Activated gamma-delta T cell treated with Interleukin-2 at 50 U/mL for 16 hours (primary cell): ENCODE measurements around the gene DENND1A.

Experiments
- DNase-seq: peaks from one replicate; pipeline ENCODE4 v3.0.0-alpha.2; 2020

Gene DENND1A

GRCh38 chr9:123678038-123678877 is 251.7 kb downstream of the DENND1A start:
- DNase-seq, result no peak

GRCh38 chr9:123676869-123677268 is 253.1 kb downstream of the DENND1A start:
- no peak for DNase-seq

- no peak for DNase-seq
Measured at GRCh38 chr9:123669346-123669745, 260.6 kb downstream of the DENND1A start.

- DNase-seq, result no peak
Measured at GRCh38 chr9:123663529-123663928, 266.4 kb downstream of the DENND1A start.

- no peak for DNase-seq
Measured at GRCh38 chr9:123662057-123662776, 267.7 kb downstream of the DENND1A start.

GRCh38 chr9:123660691-123661466 is 269.0 kb downstream of the DENND1A start:
- no peak for DNase-seq

- DNase-seq, result no peak
Measured at GRCh38 chr9:123659358-123659757, 270.6 kb downstream of the DENND1A start.

- no peak for DNase-seq
Measured at GRCh38 chr9:123658792-123659191, 271.1 kb downstream of the DENND1A start.

GRCh38 chr9:123657941-123658340 is 272.0 kb downstream of the DENND1A start:
- no peak for DNase-seq

- no peak for DNase-seq
Measured at GRCh38 chr9:123657099-123657498, 272.8 kb downstream of the DENND1A start.

GRCh38 chr9:123656565-123656964 is 273.4 kb downstream of the DENND1A start:
- no peak for DNase-seq

- DNase-seq, result no peak
Measured at GRCh38 chr9:123655681-123656423, 274.1 kb downstream of the DENND1A start.

- no peak for DNase-seq
Measured at GRCh38 chr9:123654994-123655637, 274.8 kb downstream of the DENND1A start.

- no peak for DNase-seq
Measured at GRCh38 chr9:123654218-123654993, 275.5 kb downstream of the DENND1A start.

- no peak for DNase-seq
Measured at GRCh38 chr9:123652416-123652815, 277.5 kb downstream of the DENND1A start.

- DNase-seq, result no peak
Measured at GRCh38 chr9:123651871-123652270, 278.1 kb downstream of the DENND1A start.

GRCh38 chr9:123651273-123651672 is 278.7 kb downstream of the DENND1A start:
- no peak for DNase-seq

GRCh38 chr9:123649909-123650308 is 280.0 kb downstream of the DENND1A start:
- DNase-seq, result no peak

- no peak for DNase-seq
Measured at GRCh38 chr9:123647145-123647544, 282.8 kb downstream of the DENND1A start.

- no peak for DNase-seq
Measured at GRCh38 chr9:123645762-123646161, 284.2 kb downstream of the DENND1A start.

GRCh38 chr9:123645126-123645525 is 284.8 kb downstream of the DENND1A start:
- DNase-seq, result no peak
